Right atrium auricular region (tissue), 2 donors: ENCODE measurements around the gene BLOC1S1. TPM values are rescaled to one million over a fixed set of nuclear protein-coding genes. Genes with fewer than 3 reads are reported as not detected.

Experiments
- DNase-seq: peaks from one replicate; pipeline ENCODE4 v3.0.0-alpha.2; 2019; ENCODE audit warnings: low spot score
- H3K27ac ChIP-seq, 2 donors: fragments of 200-600 bp; sonication (generic); 1 replicate in 1 of 2; 2 replicates in 1 of 2; pipeline ENCODE4 v1.5.1; 2016 to 2019
- H3K27me3 ChIP-seq, 2 donors: fragments of 200-600 bp; sonication (generic); one replicate each; pipeline versions ENCODE4 v1.5.1 to v1.6.0; 2017 to 2019
- H3K36me3 ChIP-seq: fragments of 200-600 bp; sonication (generic); one replicate; pipeline ENCODE4 v1.5.1; 2016
- H3K4me1 ChIP-seq, 2 donors: fragments of 200-600 bp; sonication (generic); one replicate each; pipeline versions ENCODE4 v1.5.1 to v1.6.0; 2017 to 2019
- H3K4me3 ChIP-seq, 2 donors: fragments of 200-600 bp; sonication (generic); 1 replicate in 1 of 2; 2 replicates in 1 of 2; pipeline ENCODE4 v1.5.1; 2017 to 2019; ENCODE audit warnings: mild to moderate bottlenecking in 1 of 2, moderate library complexity in 1 of 2
- H3K9me3 ChIP-seq, 2 donors: fragments of 200-600 bp; sonication (generic); one replicate each; pipeline ENCODE4 v1.5.1; 2019
- total RNA-seq, 2 donors: library from RNA; depleted of rRNA; stranded (reverse); fragments of >200 nt; gene quantifications; one replicate each; pipeline ENCODE4 v1.1.0, GENCODE V29; 2016
- TF ChIP-seq, protein P1 (sequence below), 2 donors: fragments of 200-600 bp; sonication (generic); IDR thresholded peaks; one replicate each; pipeline ENCODE4 v1.5.1; 2019; ENCODE audit warnings: antibody characterized with exemption in 2 of 2

BLOC1S1 gene
- total RNA-seq, 2 donors from 2014 or later = 177 to 187 TPM

- Histone ChIP-seq H3K36me3 (peaks cover 78% of the 10 kb centered on the region), H3K27me3 (no peaks in the 10 kb centered on the region), H3K4me1 (no peaks in the 10 kb centered on the region), H3K27ac (no peak overlapping the region), H3K4me3 (no peak overlapping the region), H3K9me3 (no peaks in the 10 kb centered on the region)
- TF ChIP-seq, protein P1, sequence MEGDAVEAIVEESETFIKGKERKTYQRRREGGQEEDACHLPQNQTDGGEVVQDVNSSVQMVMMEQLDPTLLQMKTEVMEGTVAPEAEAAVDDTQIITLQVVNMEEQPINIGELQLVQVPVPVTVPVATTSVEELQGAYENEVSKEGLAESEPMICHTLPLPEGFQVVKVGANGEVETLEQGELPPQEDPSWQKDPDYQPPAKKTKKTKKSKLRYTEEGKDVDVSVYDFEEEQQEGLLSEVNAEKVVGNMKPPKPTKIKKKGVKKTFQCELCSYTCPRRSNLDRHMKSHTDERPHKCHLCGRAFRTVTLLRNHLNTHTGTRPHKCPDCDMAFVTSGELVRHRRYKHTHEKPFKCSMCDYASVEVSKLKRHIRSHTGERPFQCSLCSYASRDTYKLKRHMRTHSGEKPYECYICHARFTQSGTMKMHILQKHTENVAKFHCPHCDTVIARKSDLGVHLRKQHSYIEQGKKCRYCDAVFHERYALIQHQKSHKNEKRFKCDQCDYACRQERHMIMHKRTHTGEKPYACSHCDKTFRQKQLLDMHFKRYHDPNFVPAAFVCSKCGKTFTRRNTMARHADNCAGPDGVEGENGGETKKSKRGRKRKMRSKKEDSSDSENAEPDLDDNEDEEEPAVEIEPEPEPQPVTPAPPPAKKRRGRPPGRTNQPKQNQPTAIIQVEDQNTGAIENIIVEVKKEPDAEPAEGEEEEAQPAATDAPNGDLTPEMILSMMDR (IDR thresholded peaks at IDR 0.05) = no peak
- no peak for DNase-seq
These were observed 23.1 kb upstream of the BLOC1S1 start for GRCh38 chr12:55692631-55693322.

- Histone ChIP-seq H3K27me3 (no peaks in the 10 kb centered on the region), H3K36me3 (peaks cover 81% of the 10 kb centered on the region), H3K4me1 (no peaks in the 10 kb centered on the region), H3K4me3 (no peak overlapping the region), H3K9me3 (no peaks in the 10 kb centered on the region), H3K27ac (no peak overlapping the region)
- TF ChIP-seq, protein P1 (IDR thresholded peaks at IDR 0.05) = no peak
- DNase-seq = no peak
These were observed 22.3 kb upstream of the BLOC1S1 start for GRCh38 chr12:55693323-55694187.

DNA sequence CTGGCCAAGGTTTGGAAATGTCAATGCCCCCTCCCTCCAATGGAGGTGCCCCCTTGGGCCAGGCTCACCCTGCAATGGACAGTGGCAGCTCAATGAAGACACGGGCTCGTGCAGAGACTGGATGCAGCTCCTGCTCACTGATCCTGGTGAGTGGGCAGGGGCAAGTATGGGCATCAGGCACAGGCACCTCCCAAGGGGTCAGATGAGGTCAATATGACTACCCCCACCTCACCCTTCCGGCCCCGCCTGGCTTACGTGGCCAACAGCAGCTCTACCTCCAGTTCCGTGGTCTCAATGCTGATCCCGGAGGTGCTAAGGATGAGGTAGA lies 21.7 kb upstream of the BLOC1S1 start:
- Histone ChIP-seq H3K4me3 (no peak overlapping the region), H3K4me1 (no peaks in the 10 kb centered on the region), H3K27me3 (no peaks in the 10 kb centered on the region), H3K27ac (no peak overlapping the region), H3K9me3 (no peaks in the 10 kb centered on the region), H3K36me3 (peaks cover 81% of the 10 kb centered on the region)
- TF ChIP-seq, protein P1 (IDR thresholded peaks at IDR 0.05) = no peak
- DNase-seq = no peak

GRCh38 chr12:55694651-55695050 lies 21.2 kb upstream of the BLOC1S1 start:
- Histone ChIP-seq H3K4me1 (no peaks in the 10 kb centered on the region), H3K27ac (no peak overlapping the region), H3K36me3 (peaks cover 82% of the 10 kb centered on the region), H3K27me3 (no peaks in the 10 kb centered on the region), H3K4me3 (no peak overlapping the region), H3K9me3 (no peaks in the 10 kb centered on the region)
- DNase-seq = no peak
- TF ChIP-seq, protein P1 (IDR thresholded peaks at IDR 0.05) = no peak

- TF ChIP-seq, protein P1 (IDR thresholded peaks at IDR 0.05) = no peak
- peaks cover 89% of the 10 kb centered on the region for H3K36me3 ChIP-seq
- H3K27ac ChIP-seq = no peak overlapping the region
- peaks cover 0 to 3% of the 10 kb centered on the region in 2 donors for H3K4me1 ChIP-seq
- no peaks in the 10 kb centered on the region for H3K27me3 ChIP-seq
- no peak overlapping the region for H3K4me3 ChIP-seq
- DNase-seq = no peak
- no peaks in the 10 kb centered on the region for H3K9me3 ChIP-seq
These were observed 20.5 kb upstream of the BLOC1S1 start for GRCh38 chr12:55695349-55695748.
